GM23338 (cell line): Measurements from ENCODE around the gene DENND5A. TPM values are rescaled to one million over a fixed set of nuclear protein-coding genes. Genes with fewer than 3 reads are reported as not detected.

Experiments used
- ATAC-seq: fragments of 200-7000 bp; cut with Tn5 transposase; 3 replicates; pipeline ENCODE4 v1.9.1; 2020
- DNase-seq: peaks from one replicate; pipeline ENCODE4 v3.0.0-alpha.2; 2015; ENCODE audit warnings: low spot score
- H2AFZ ChIP-seq: fragments of 200-600 bp; sonication (generic); 2 replicates; pipeline ENCODE4 v1.8.0; 2016; ENCODE audit warnings: antibody characterized with exemption, mild to moderate bottlenecking, moderate library complexity
- H3F3A ChIP-seq: fragments of 200-600 bp; sonication (generic); replicated peaks from 2 replicates; pipeline ENCODE4 v1.8.0; 2017; ENCODE audit warnings: antibody characterized with exemption, mixed run types, low read depth
- H3K27ac ChIP-seq: fragments of 200-600 bp; sonication (generic); 2 replicates; pipeline ENCODE4 v1.6.1; 2016; ENCODE audit warnings: low read depth
- H3K27me3 ChIP-seq: fragments of 200-600 bp; sonication (generic); 2 replicates; pipeline ENCODE4 v1.8.0; 2016; ENCODE audit warnings: mild to moderate bottlenecking, mixed run types, moderate library complexity; ENCODE audit not compliant: insufficient read depth
- H3K36me3 ChIP-seq: fragments of 200-600 bp; sonication (generic); 2 replicates; pipeline ENCODE4 v1.8.0; 2016; ENCODE audit warnings: mild to moderate bottlenecking; ENCODE audit not compliant: insufficient read depth
- H3K4me1 ChIP-seq: fragments of 200-600 bp; sonication (generic); 2 replicates; pipeline ENCODE4 v1.8.0; 2016; ENCODE audit warnings: mild to moderate bottlenecking, moderate library complexity; ENCODE audit not compliant: insufficient read depth
- H3K4me2 ChIP-seq: fragments of 200-600 bp; sonication (generic); 2 replicates; pipeline ENCODE4 v1.7.1; 2017; ENCODE audit warnings: mixed run types
- H3K4me3 ChIP-seq: fragments of 200-600 bp; sonication (generic); 2 replicates; pipeline ENCODE4 v1.6.1; 2016; ENCODE audit warnings: mixed run types
- H3K79me2 ChIP-seq: fragments of 200-600 bp; sonication (generic); replicated peaks from 2 replicates; pipeline ENCODE4 v1.8.0; 2017; ENCODE audit warnings: mild to moderate bottlenecking; ENCODE audit not compliant: insufficient read depth
- H3K9me2 ChIP-seq: fragments of 200-600 bp; sonication (generic); 2 replicates; pipeline ENCODE4 v1.8.0; 2017; ENCODE audit not compliant: insufficient read depth
- H4K20me1 ChIP-seq: fragments of 200-600 bp; sonication (generic); replicated peaks from 2 replicates; pipeline ENCODE4 v1.8.0; 2017; ENCODE audit warnings: mild to moderate bottlenecking; ENCODE audit not compliant: insufficient read depth
- H3K27ac Mint-ChIP-seq: 2 replicates; pipeline ENCODE4 v1.8.0; 2020; ENCODE audit warnings: inconsistent platforms, mild to moderate bottlenecking, moderate library complexity, mixed read lengths
- H3K27me3 Mint-ChIP-seq: 3 replicates; pipeline ENCODE4 v1.8.0; 2022; ENCODE audit warnings: low read depth, mild to moderate bottlenecking, moderate library complexity, mixed read lengths, inconsistent platforms; ENCODE audit not compliant: insufficient read depth, poor library complexity
- H3K36me3 Mint-ChIP-seq: 3 replicates; pipeline ENCODE4 v1.8.0; 2021; ENCODE audit warnings: low read depth, mild to moderate bottlenecking, inconsistent platforms, moderate library complexity, mixed read lengths
- H3K4me1 Mint-ChIP-seq: 3 replicates; pipeline ENCODE4 v1.8.0; 2020; ENCODE audit warnings: mild to moderate bottlenecking, inconsistent platforms, mixed read lengths
- H3K4me3 Mint-ChIP-seq: 3 replicates; pipeline ENCODE4 v1.8.0; 2021; ENCODE audit warnings: moderate library complexity, mild to moderate bottlenecking, inconsistent platforms, mixed read lengths
- H3K9me3 Mint-ChIP-seq: 3 replicates; pipeline ENCODE4 v1.8.0; 2020; ENCODE audit warnings: moderate library complexity, mild to moderate bottlenecking, inconsistent platforms, mixed read lengths
- CREB1 ChIP-seq: fragments of 250-450 bp; sonication (Bioruptor Pico); IDR thresholded peaks from 2 replicates; pipeline ENCODE4 v1.5.0; 2020; ENCODE audit warnings: low read depth, mild to moderate bottlenecking, moderate library complexity
- POLR2AphosphoS5 ChIP-seq: IDR thresholded peaks from 2 replicates; pipeline ENCODE4 v1.6.1; 2016; ENCODE audit warnings: antibody characterized with exemption, low read depth
- STAT1 ChIP-seq: IDR thresholded peaks from one replicate; pipeline ENCODE4 v1.6.1; 2016; ENCODE audit warnings: antibody characterized with exemption; ENCODE audit not compliant: unreplicated experiment
- ZNF114 ChIP-seq: fragments of 250-450 bp; sonication (Bioruptor Pico); IDR thresholded peaks from 2 replicates; pipeline ENCODE4 v1.5.0; 2020; ENCODE audit warnings: mild to moderate bottlenecking, moderate library complexity
- polyA plus RNA-seq: library from polyadenylated mRNA; unstranded; fragments of >200 nt; fragmentation: Nextera tagmentation; extraction: Ambion mirVana; gene quantifications from 2 replicates; pipeline ENCODE4 v1.2.1, GENCODE V29; 2016
- total RNA-seq: library from RNA; depleted of rRNA; stranded (reverse); fragments of >200 nt; shearing (Covaris generic); gene quantifications from 2 replicates; pipeline ENCODE4 v1.2.3, GENCODE V29; 2014
- TF ChIP-seq, protein P1 (sequence below), 2 experiments: fragments of 200-600 bp in 1 of 2; sonication (generic) in 1 of 2; conservative IDR thresholded peaks; 2 replicates each; pipeline versions ENCODE4 v1.5.1 to v1.6.1; 2016 to 2017; ENCODE audit warnings: antibody characterized with exemption in 2 of 2, low read depth in 2 of 2, mild to moderate bottlenecking in 2 of 2, moderate library complexity in 1 of 2
- TF ChIP-seq, protein P2 (sequence below): IDR thresholded peaks from one replicate; pipeline ENCODE4 v1.6.1; 2018; ENCODE audit warnings: antibody characterized with exemption; ENCODE audit not compliant: unreplicated experiment

Gene DENND5A
- total and polyA plus RNA-seq, 2 experiments from 2014 or later, result 28.1 to 56.3 TPM

GRCh38 chr11:9137293-9138132, 127.6 kb downstream of the DENND5A start:
- TF ChIP-seq, protein P1, sequence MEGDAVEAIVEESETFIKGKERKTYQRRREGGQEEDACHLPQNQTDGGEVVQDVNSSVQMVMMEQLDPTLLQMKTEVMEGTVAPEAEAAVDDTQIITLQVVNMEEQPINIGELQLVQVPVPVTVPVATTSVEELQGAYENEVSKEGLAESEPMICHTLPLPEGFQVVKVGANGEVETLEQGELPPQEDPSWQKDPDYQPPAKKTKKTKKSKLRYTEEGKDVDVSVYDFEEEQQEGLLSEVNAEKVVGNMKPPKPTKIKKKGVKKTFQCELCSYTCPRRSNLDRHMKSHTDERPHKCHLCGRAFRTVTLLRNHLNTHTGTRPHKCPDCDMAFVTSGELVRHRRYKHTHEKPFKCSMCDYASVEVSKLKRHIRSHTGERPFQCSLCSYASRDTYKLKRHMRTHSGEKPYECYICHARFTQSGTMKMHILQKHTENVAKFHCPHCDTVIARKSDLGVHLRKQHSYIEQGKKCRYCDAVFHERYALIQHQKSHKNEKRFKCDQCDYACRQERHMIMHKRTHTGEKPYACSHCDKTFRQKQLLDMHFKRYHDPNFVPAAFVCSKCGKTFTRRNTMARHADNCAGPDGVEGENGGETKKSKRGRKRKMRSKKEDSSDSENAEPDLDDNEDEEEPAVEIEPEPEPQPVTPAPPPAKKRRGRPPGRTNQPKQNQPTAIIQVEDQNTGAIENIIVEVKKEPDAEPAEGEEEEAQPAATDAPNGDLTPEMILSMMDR (conservative IDR thresholded peaks at IDR 0.05; ENCODE audit: low read depth in 2 of 2), result peak; percentile 94 to 97
- TF ChIP-seq ZNF114 (CRISPR knock-in tag), result no peak
- no peaks in the 10 kb centered on the region for H3K9me3 Mint-ChIP-seq
- H3K36me3 Mint-ChIP-seq, result peaks cover 29% of the 10 kb centered on the region
- Histone ChIP-seq H3K36me3 (peaks cover 17% of the 10 kb centered on the region), H2AFZ (no peak overlapping the region), H3K27me3 (no peaks in the 10 kb centered on the region), H3K4me2 (no peak overlapping the region), H3K9me2 (0 out of 2 replicates have a peak, but pooled peaks cover 4% of the 10 kb centered on the region), H3F3A (0 out of 2 replicates have a peak, but pooled peaks cover 4% of the 10 kb centered on the region), H3K4me1 (peaks cover 9% of the 10 kb centered on the region; the same call in 1 of the 2 replicates), H3K4me3 (no peak overlapping the region), H3K27ac (no peak overlapping the region), H3K79me2 (no peaks in the 10 kb centered on the region), H4K20me1 (peaks cover 5% of the 10 kb centered on the region)
- H3K4me3 Mint-ChIP-seq, result no peak overlapping the region
- DNase-seq (peak; percentile 91), ATAC-seq (peak; percentile 99)
- H3K4me1 Mint-ChIP-seq, result peaks cover 19% of the 10 kb centered on the region
- H3K27me3 Mint-ChIP-seq, result peaks cover 4% of the 10 kb centered on the region
- no peak overlapping the region for H3K27ac Mint-ChIP-seq

DNA sequence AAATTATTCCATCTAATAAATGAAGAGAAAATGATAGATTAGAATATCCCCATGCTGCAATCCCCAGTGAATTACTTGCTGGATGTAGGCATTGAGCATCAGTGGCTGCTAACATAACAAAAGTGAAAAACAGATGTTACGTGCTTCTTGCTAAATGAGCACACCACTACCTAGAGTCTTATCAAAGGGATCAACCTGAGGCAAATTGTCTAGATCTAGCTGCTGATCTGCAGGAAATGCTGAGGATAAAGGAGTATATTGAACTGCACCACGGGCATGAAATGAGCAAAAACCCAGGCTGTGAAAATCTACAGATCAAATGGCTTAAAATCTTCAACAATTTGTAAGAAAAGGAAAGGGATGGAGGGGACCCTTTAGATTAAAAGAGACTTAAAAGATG, 128.4 kb downstream of the DENND5A start:
- Mint-ChIP-seq H3K27ac (no peak overlapping the region; the same call in 1 of the 2 replicates), H3K36me3 (peaks cover 23% of the 10 kb centered on the region), H3K27me3 (peaks cover 7% of the 10 kb centered on the region), H3K4me3 (no peak overlapping the region; the same call in 2 of the 3 replicates), H3K9me3 (no peaks in the 10 kb centered on the region), H3K4me1 (peaks cover 19% of the 10 kb centered on the region)
- Histone ChIP-seq H3K4me1 (peaks cover 9% of the 10 kb centered on the region; the same call in 1 of the 2 replicates), H3K27ac (no peak overlapping the region), H4K20me1 (peaks cover 5% of the 10 kb centered on the region), H3K9me2 (0 out of 2 replicates have a peak, but pooled peaks cover 4% of the 10 kb centered on the region), H3K4me2 (no peak overlapping the region), H2AFZ (no peak overlapping the region), H3K27me3 (no peaks in the 10 kb centered on the region), H3K79me2 (no peaks in the 10 kb centered on the region), H3K4me3 (no peak overlapping the region), H3K36me3 (peaks cover 17% of the 10 kb centered on the region), H3F3A (0 out of 2 replicates have a peak, but pooled peaks cover 4% of the 10 kb centered on the region)
- DNase-seq (no peak), ATAC-seq (no peak)
- TF ChIP-seq STAT1, result no peak
- no peak for TF ChIP-seq CREB1
- TF ChIP-seq, protein P1 (conservative IDR thresholded peaks at IDR 0.05; ENCODE audit: low read depth in 2 of 2), result no peak
- TF ChIP-seq, protein P2, sequence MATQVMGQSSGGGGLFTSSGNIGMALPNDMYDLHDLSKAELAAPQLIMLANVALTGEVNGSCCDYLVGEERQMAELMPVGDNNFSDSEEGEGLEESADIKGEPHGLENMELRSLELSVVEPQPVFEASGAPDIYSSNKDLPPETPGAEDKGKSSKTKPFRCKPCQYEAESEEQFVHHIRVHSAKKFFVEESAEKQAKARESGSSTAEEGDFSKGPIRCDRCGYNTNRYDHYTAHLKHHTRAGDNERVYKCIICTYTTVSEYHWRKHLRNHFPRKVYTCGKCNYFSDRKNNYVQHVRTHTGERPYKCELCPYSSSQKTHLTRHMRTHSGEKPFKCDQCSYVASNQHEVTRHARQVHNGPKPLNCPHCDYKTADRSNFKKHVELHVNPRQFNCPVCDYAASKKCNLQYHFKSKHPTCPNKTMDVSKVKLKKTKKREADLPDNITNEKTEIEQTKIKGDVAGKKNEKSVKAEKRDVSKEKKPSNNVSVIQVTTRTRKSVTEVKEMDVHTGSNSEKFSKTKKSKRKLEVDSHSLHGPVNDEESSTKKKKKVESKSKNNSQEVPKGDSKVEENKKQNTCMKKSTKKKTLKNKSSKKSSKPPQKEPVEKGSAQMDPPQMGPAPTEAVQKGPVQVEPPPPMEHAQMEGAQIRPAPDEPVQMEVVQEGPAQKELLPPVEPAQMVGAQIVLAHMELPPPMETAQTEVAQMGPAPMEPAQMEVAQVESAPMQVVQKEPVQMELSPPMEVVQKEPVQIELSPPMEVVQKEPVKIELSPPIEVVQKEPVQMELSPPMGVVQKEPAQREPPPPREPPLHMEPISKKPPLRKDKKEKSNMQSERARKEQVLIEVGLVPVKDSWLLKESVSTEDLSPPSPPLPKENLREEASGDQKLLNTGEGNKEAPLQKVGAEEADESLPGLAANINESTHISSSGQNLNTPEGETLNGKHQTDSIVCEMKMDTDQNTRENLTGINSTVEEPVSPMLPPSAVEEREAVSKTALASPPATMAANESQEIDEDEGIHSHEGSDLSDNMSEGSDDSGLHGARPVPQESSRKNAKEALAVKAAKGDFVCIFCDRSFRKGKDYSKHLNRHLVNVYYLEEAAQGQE, result no peak
- TF ChIP-seq POLR2AphosphoS5, result no peak
- TF ChIP-seq ZNF114 (CRISPR knock-in tag), result no peak
